ENCODE measurements around the gene ATAD3A.

ATAD3A gene

GRCh38 chr1:1569341-1569740 lies 57.4 kb downstream of the ATAD3A start:
- no peak for TF ChIP-seq ISL1 (CRISPR knock-in tag; IDR thresholded peaks at IDR 0.05)
- TF ChIP-seq OSR1 (CRISPR knock-in tag; IDR thresholded peaks at IDR 0.05), result no peak
- no peak for TF ChIP-seq ARNTL (CRISPR knock-in tag; IDR thresholded peaks at IDR 0.05; ENCODE audit: borderline replicate concordance, low read depth)
- no peak for TF ChIP-seq CSRNP3 (CRISPR knock-in tag; IDR thresholded peaks at IDR 0.05)
- no peak for TF ChIP-seq POU6F1 (CRISPR knock-in tag; IDR thresholded peaks at IDR 0.05; ENCODE audit: borderline replicate concordance, low read depth)
- TF ChIP-seq CSDC2 (CRISPR knock-in tag; IDR thresholded peaks at IDR 0.05), result no peak
- no peak for TF ChIP-seq RARB (CRISPR knock-in tag; IDR thresholded peaks at IDR 0.05)

GRCh38 chr1:1573843-1574720 lies 62.1 kb downstream of the ATAD3A start:
- TF ChIP-seq CSDC2 (CRISPR knock-in tag; IDR thresholded peaks at IDR 0.05), result no peak
- no peak for TF ChIP-seq CSRNP3 (CRISPR knock-in tag; IDR thresholded peaks at IDR 0.05)
- no peak for TF ChIP-seq ZNF565 (CRISPR knock-in tag; conservative IDR thresholded peaks at IDR 0.05; ENCODE audit: low read depth)
- no peak for TF ChIP-seq ARNTL (CRISPR knock-in tag; IDR thresholded peaks at IDR 0.05; ENCODE audit: borderline replicate concordance, low read depth)
- no peak for TF ChIP-seq RARB (CRISPR knock-in tag; IDR thresholded peaks at IDR 0.05)
- TF ChIP-seq BACH2 (CRISPR knock-in tag; IDR thresholded peaks at IDR 0.05; ENCODE audit: borderline replicate concordance), result no peak
- no peak for TF ChIP-seq PATZ1 (CRISPR knock-in tag; IDR thresholded peaks at IDR 0.05; ENCODE audit: borderline replicate concordance)
- TF ChIP-seq ISL1 (CRISPR knock-in tag; IDR thresholded peaks at IDR 0.05), result no peak
- no peak for TF ChIP-seq ZNF8 (CRISPR knock-in tag; IDR thresholded peaks at IDR 0.05)
- no peak for TF ChIP-seq SNAI2 (CRISPR knock-in tag; IDR thresholded peaks at IDR 0.05)
- no peak for TF ChIP-seq ESRRG (CRISPR knock-in tag; IDR thresholded peaks at IDR 0.05)
- no peak for TF ChIP-seq OSR1 (CRISPR knock-in tag; IDR thresholded peaks at IDR 0.05)
- TF ChIP-seq ZC3H10 (CRISPR knock-in tag; IDR thresholded peaks at IDR 0.05), result no peak
- no peak for TF ChIP-seq ZFP30 (CRISPR knock-in tag; IDR thresholded peaks at IDR 0.05)
- TF ChIP-seq TOX (CRISPR knock-in tag; IDR thresholded peaks at IDR 0.05; ENCODE audit: borderline replicate concordance), result no peak
- no peak for TF ChIP-seq ZNF70 (CRISPR knock-in tag; IDR thresholded peaks at IDR 0.05)
- TF ChIP-seq CREB5 (CRISPR knock-in tag; IDR thresholded peaks at IDR 0.05; ENCODE audit: low read depth), result no peak
- peak; percentile 73 for ATAC-seq

More at GRCh38 chr1:1569341-1569740, 57.4 kb downstream of the ATAD3A start:
- no peak for ATAC-seq

- ATAC-seq, result peak; percentile 70
Observed at GRCh38 chr1:1574721-1575537, 63.0 kb downstream of the ATAD3A start, which contains the start of gene SSU72. SSU72 (minus strand) TSS chr1:1574863; CDS start chr1:1574557, 306 bp downstream.

More at GRCh38 chr1:1574721-1575537, 63.0 kb downstream of the ATAD3A start, which contains the start of gene SSU72:
- no peak for TF ChIP-seq RARB (CRISPR knock-in tag; IDR thresholded peaks at IDR 0.05)
- 0 out of 2 replicates have a peak, but pooled peaks have one; percentile 13 for TF ChIP-seq TSHZ2 (CRISPR knock-in tag; IDR thresholded peaks at IDR 0.05)
- no peak for TF ChIP-seq CREB5 (CRISPR knock-in tag; IDR thresholded peaks at IDR 0.05; ENCODE audit: low read depth)
- no peak for TF ChIP-seq ISL1 (CRISPR knock-in tag; IDR thresholded peaks at IDR 0.05)
- no peak for TF ChIP-seq POU6F1 (CRISPR knock-in tag; IDR thresholded peaks at IDR 0.05; ENCODE audit: borderline replicate concordance, low read depth)
